HG03457 (cell line): Measurements from ENCODE around the gene OR2H1.

Experiments
- ATAC-seq: cut with Tn5 transposase; IDR thresholded peaks from one replicate; pipeline ENCODE4 v1.9.1; 2021; ENCODE audit warnings: moderate number of reproducible peaks; ENCODE audit not compliant: unreplicated experiment

The OR2H1 gene

DNA sequence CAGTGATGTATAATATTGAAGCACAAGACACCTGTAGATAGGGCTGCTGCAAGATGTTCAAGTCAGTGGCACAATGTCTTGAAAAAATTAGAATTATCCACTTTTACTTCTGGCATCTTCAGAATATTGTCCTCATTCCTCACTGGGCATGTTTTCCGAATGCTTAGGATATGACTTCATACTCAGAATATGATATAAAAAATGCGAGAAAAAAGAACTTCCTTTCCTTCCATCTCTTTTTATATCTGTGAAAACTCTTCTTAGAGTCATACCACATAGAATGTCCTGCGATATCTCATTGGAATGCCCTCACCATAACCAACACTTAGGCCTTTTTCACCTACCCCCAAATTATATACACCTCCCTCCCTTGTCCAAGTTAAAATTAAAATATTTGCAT lies 26.2 kb downstream of the OR2H1 start:
- no peak for ATAC-seq

DNA sequence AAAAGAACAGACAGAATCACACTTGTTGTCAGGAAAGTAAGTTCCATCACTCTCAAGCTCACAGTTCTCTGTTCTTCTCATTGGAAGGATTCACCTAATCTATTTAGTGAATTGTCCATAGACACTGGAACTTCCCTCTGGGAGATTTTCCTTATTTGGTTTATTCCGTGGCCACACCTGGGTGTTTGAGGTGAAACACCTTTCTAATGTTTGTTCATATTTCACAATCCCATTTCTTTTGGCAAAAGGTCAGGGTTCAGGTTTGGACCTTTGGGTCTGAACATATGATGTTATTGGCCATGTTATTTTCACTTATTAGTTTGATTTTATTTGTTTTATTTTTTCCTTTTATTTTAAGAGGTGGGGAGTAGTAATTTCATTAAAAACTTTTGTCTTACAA lies 26.8 kb downstream of the OR2H1 start:
- no peak for ATAC-seq

- ATAC-seq: no peak
Measured at GRCh38 chr6:29486577-29486976, 29.6 kb downstream of the OR2H1 start.

- no peak for ATAC-seq
Measured at GRCh38 chr6:29487131-29487530, 30.2 kb downstream of the OR2H1 start.

DNA sequence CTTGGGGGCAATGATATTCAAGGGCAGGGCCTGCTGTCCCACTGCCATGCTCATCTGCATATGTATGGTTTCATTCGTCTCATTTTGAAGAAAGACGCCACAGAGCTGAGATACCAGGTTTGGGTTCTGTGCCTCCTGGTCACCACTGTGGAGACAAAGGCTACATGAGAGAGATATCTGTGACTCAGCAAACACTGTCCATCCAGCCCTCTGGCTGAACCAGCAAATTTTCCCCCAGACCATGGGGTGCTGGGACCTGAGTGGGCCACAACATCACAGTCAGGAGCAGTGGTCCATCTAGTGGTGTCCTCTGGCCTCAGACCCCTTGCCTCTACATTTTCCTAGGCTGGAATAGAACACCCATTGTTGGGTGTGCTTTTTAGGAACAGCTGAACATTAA lies 30.7 kb downstream of the OR2H1 start, which contains the start of gene MAS1L:
Gene MAS1L (minus strand): TSS at position 297 of the 400 bp plus-strand sequence. CDS start 54 bp downstream, at position 243.
- ATAC-seq: no peak

DNA sequence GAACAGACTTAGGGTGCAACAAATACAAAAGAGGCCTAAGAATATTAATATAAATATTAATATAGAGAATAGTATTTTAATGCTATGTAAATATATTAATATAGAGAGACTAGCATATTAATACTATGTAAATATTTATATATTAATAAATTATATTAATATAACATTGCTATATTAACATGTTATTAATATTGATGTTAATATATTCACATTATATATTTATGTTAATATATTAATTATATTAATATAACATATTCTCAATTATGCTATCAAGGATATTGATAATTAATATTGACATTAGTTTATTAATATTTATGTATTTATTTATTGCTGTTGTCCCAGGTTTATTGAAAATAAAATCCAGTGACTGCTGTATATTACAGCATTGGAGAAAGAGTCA lies 31.9 kb downstream of the OR2H1 start:
- ATAC-seq: no peak

DNA sequence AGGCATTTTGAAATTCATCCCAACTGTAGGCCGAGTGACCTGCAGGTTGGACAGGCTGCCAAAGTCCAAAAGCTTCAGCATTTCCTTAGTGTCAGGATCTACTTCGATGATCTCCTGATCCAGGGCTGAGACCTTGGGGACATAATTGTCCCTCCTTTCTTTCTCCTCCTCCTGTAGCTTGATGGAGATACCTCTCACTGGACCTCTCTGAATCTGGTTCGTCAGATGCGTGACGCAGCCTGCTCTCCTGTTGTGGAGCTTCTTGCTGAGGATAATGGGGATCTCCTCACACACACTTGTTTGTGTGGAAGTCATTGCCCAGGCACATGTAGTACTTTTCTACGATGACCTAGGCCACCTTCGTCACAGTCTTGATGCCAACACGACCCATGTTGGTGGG lies 32.3 kb downstream of the OR2H1 start:
- no peak for ATAC-seq

DNA sequence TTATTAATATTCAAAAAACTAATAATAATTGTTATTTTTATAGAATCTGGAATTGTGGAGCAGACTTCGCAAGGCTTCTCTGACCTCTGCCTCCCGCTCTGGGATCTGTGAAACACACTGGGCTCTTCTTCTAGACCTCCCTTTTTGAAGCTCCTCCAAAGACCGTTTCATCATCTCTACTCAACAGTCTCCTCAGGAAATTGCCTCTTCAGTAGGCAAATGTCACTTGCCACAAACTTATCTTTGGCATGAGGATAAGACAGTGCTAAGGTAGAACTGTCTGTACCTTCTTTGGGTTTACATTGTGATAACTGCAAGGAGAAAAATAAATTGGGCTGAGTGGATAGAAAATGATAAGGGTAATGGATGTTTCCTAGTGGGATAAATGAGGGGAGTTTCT lies 33.1 kb downstream of the OR2H1 start:
- no peak for ATAC-seq

- no peak for ATAC-seq
Measured at GRCh38 chr6:29490552-29490951, 33.6 kb downstream of the OR2H1 start.

DNA sequence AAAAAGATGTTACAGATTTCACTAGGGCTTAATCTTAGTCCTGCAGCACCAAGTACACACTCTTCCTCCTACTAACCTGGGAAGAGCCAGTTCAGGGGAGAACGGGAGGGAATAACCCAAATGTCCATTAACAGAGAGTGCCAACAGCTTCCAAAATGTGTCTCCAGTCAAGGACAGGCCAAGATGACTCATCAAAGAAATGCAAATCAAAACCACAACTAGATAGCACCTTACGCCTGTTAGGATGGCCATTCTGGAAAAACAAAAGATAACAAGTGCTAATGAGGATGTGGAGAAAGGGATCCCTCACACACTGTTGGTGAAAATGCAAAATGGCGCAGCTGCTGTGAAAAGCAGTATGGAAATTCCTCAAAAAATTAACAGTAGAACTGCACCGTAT lies 34.6 kb downstream of the OR2H1 start:
- ATAC-seq: no peak

DNA sequence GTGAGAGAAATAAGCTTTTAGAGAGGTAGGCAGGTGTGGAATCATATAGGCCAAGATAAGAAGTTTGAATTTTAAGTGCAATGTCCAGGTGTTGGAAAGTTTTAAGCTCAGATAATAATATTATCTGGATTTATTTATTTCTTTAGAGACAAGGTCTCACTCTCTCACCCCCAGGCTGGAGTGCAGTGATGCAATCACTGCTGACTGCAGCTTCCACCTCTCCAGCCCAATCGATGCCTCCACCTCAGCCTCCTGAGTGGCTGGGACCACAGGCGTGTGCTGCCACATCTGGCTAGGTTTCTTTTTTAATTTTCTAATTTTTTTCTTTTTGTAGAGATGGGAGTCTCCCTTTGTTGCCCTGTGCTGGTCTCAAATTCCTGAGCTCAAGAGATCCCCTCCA lies 36.3 kb downstream of the OR2H1 start:
- no peak for ATAC-seq

GRCh38 chr6:29494131-29494530 lies 37.2 kb downstream of the OR2H1 start:
- no peak for ATAC-seq

GRCh38 chr6:29495571-29495970 lies 38.6 kb downstream of the OR2H1 start:
- ATAC-seq: no peak

GRCh38 chr6:29496961-29497360 lies 40.0 kb downstream of the OR2H1 start:
- ATAC-seq: no peak

DNA sequence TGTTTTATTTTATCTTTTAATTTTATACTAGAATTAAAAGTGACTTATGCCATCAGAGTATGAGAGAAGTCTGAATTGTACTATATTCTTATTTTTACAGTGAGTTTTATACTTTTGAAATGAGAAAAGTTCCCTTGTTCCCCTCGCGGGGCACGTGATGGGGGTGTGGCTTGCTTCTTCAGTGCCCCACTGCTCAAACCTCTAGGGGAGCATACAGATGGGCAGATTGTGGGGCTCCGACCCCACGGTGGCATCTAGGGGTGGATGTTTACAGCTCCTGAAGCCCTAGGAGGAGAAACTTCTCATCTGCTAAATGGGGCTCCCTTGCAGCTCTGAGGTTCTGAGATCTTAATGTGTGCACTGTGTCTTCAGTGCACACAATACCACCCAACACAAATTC lies 42.7 kb downstream of the OR2H1 start:
- no peak for ATAC-seq

GRCh38 chr6:29500594-29500993 lies 43.6 kb downstream of the OR2H1 start:
- ATAC-seq: no peak

GRCh38 chr6:29501106-29501505 lies 44.2 kb downstream of the OR2H1 start:
- no peak for ATAC-seq

DNA sequence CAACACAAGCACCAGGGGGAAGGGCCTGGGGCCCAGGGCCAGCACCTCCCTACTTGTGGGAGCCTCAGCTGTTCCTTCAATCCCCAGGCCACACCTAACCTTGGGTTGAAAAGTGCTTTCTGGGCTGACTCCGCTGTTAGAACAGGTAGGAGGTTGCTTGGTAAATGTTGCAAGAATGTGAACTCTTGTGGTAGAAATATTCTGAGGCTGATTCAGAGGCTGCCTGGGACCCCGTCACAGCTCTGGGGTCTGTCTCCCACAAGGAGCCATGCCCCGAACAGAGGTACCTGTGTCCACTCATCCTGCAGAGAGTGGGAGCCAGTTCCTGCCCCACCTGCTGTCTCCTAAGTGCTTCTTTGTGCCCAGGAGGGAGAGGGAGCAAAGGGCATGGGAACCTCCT lies 45.2 kb downstream of the OR2H1 start:
- no peak for ATAC-seq

DNA sequence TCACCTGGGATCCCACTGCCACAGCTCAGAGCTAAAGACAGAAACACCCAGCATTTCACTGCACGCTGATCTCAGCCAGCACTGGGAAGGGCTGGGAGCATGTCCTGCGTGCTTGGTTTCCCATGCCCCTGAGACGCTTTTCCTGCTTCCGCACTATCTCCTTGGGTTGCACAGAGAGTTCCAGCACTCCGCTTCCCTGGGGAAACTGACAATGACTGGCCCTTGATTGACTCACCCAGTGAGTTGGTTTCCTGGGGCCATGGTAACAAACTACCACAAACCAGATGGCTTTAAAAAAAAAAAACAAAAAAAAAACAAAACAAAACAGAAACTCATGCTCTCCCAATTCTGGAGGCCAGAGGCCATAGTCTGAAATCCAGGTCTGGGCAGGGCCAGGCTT lies 45.6 kb downstream of the OR2H1 start:
- no peak for ATAC-seq

DNA sequence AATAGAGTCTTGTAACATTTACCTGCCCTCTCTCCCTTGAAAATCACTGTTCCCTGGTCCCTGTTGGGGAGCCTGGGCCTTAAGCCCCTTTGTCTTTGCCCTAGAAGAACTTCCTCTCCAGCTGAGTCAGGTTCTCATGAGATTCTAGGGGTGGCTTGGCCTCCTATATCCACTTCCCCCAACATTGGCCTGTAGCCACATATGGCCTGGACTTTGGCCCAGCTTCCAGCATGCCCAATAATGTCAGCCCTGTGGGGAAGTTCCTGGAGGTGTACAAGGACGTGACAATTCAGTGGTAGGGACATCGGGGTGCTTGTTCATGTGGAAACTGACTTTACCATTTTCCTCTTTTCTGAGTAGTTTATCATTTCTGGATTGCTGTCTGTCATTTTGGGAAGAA lies 48.0 kb downstream of the OR2H1 start:
- ATAC-seq: no peak

DNA sequence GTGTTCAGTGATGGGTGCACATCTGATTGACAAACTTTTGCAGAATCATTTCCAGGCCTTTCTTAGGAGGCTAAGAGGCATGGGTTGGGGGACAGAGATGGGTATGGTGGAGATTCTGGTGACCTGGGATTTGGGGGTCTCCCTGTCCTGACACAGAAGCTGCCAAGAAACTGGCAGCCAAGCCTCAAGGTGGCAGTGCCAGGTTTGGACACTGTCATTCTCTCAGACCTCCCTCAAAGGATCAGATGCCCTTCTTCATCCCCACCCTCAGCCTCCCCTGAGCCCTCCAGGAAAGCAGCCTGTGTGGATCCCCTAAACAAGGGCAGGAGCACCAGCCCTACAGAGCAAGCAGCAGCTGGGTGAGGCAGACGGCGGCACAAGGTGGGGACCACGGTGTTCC lies 48.9 kb downstream of the OR2H1 start:
- ATAC-seq: no peak

DNA sequence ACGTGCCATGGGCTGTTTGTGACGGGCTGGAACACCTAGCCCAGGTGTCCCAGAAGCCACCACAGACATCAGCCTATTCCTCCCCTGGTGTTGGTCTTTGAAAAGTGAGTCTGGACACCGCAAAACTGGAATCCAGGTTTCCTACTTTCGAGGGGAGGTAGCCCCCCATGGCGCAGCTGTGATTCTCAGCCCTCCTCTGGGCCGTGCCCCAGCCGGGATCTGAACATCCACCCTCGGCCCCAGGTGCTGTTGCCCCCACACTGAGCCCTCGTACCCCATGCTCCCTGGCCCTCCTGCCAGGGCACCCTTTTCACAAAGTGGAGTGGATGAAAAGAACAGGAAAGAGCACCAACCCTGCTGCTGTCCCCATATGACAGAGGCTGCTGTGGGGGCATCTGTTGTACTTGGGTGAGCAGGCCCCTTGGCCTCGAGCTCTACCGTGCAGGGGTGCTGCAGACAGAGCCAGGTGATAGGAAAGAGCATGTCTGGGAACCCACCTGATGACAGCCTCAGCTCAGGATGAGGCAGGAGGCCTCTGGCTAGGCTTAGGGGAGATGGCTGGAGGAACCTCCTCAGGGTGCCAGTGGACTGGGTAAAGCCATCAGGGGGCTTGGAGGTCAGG lies 49.6 kb downstream of the OR2H1 start:
- no peak for ATAC-seq

GRCh38 chr6:29507319-29507718 lies 50.4 kb downstream of the OR2H1 start:
- ATAC-seq: no peak
